LNCAP (cell line): ENCODE measurements around the gene RPUSD1.

Experiments
- TF ChIP-seq, protein P1 (sequence below): fragments of 450-650 bp; IDR thresholded peaks from 2 replicates; pipeline ENCODE4 v1.5.1; 2017; ENCODE audit warnings: mild to moderate bottlenecking

Gene RPUSD1

DNA sequence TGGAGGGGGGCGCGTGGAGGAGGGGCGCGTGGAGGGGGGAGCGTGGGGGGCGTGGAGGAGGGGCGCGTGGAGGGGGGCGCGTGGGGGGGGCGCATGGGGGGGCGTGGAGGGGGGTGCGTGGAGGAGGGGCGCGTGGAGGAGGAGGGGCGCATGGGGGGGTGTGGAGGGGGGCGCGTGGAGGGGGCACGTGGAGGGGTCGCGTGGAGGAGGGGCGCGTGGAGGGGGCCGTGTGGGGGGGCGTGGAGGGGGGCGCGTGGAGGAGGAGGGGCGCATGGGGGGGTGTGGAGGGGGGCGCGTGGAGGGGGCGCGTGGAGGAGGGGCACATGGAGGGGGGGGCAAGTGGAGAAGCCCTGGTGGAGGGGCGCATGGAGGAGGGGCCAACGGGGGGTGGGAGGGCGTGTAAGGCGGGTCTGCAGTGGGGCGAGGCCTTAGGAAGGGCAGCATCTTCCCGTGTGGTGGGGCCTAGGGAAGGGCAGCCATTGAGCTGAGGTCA is 20.4 kb downstream of the RPUSD1 start:
- TF ChIP-seq, protein P1, sequence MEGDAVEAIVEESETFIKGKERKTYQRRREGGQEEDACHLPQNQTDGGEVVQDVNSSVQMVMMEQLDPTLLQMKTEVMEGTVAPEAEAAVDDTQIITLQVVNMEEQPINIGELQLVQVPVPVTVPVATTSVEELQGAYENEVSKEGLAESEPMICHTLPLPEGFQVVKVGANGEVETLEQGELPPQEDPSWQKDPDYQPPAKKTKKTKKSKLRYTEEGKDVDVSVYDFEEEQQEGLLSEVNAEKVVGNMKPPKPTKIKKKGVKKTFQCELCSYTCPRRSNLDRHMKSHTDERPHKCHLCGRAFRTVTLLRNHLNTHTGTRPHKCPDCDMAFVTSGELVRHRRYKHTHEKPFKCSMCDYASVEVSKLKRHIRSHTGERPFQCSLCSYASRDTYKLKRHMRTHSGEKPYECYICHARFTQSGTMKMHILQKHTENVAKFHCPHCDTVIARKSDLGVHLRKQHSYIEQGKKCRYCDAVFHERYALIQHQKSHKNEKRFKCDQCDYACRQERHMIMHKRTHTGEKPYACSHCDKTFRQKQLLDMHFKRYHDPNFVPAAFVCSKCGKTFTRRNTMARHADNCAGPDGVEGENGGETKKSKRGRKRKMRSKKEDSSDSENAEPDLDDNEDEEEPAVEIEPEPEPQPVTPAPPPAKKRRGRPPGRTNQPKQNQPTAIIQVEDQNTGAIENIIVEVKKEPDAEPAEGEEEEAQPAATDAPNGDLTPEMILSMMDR, result no peak

GRCh38 chr16:766820-767640 is 21.2 kb downstream of the RPUSD1 start:
- TF ChIP-seq, protein P1, result no peak

DNA sequence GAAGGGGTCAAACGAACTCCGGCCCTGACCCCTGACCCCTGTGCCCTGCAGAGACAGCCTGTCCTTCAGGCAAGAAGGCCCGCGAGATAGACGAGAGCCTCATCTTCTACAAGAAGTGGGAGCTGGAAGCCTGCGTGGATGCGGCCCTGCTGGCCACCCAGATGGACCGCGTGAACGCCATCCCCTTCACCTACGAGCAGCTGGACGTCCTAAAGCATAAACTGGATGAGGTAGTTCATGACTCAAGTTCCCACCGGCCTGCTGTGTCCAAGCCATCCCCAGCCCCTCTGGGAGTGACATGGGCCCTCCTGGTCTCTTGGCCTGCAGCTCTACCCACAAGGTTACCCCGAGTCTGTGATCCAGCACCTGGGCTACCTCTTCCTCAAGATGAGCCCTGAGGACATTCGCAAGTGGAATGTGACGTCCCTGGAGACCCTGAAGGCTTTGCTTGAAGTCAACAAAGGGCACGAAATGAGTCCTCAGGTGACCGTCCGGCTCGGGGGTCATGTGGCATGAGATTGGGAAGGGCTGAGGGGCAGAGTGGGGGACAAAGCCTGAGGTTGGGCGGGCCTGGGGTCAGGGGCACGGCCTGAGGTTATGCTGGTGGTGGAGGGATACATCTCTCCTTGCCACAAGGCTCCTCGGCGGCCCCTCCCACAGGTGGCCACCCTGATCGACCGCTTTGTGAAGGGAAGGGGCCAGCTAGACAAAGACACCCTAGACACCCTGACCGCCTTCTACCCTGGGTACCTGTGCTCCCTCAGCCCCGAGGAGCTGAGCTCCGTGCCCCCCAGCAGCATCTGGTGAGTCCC is 22.0 kb downstream of the RPUSD1 start:
- TF ChIP-seq, protein P1, result no peak

GRCh38 chr16:765488-765865 is 22.7 kb downstream of the RPUSD1 start:
- TF ChIP-seq, protein P1, result no peak

GRCh38 chr16:764848-765487 is 23.2 kb downstream of the RPUSD1 start:
- TF ChIP-seq, protein P1, result no peak

- TF ChIP-seq, protein P1, result no peak
These were observed 23.9 kb downstream of the RPUSD1 start for GRCh38 chr16:764184-764750.
